Mesenchymal stem cell (in vitro differentiated cells and primary cell): ENCODE measurements around the gene TCAP.

ENCODE experiments used
- DNase-seq: peaks from one replicate; pipeline ENCODE4 v3.0.0-alpha.2; 2013
- H2AFZ ChIP-seq: one replicate; pipeline ENCODE4 v1.6.1; 2013; ENCODE audit warnings: low read depth, mild to moderate bottlenecking, control low read depth, inconsistent platforms, low read length, moderate library complexity
- H2AK5ac ChIP-seq: 2 replicates; pipeline ENCODE4 v1.6.1; 2013; ENCODE audit warnings: low read length, moderate library complexity, mild to moderate bottlenecking, inconsistent platforms; ENCODE audit not compliant: severe bottlenecking
- H2BK120ac ChIP-seq: one replicate; pipeline ENCODE4 v1.6.1; 2013; ENCODE audit warnings: low read depth, mild to moderate bottlenecking, inconsistent platforms, low read length, moderate library complexity
- H2BK12ac ChIP-seq, 2 experiments: one replicate each; pipeline ENCODE4 v1.6.1; 2013; ENCODE audit warnings: inconsistent platforms in 2 of 2, low read length in 2 of 2, mild to moderate bottlenecking in 2 of 2, moderate library complexity in 2 of 2, control low read depth in 1 of 2
- H2BK15ac ChIP-seq: one replicate; pipeline ENCODE4 v1.6.1; 2013; ENCODE audit warnings: mild to moderate bottlenecking, low read depth, inconsistent platforms; ENCODE audit not compliant: poor library complexity, severe bottlenecking
- H2BK5ac ChIP-seq: 2 replicates; pipeline ENCODE4 v1.6.1; 2013; ENCODE audit warnings: low read depth, mild to moderate bottlenecking, low read length, control low read depth, inconsistent platforms; ENCODE audit not compliant: poor library complexity, severe bottlenecking
- H3K14ac ChIP-seq, 2 experiments: one replicate each; pipeline ENCODE4 v1.6.1; 2013; ENCODE audit warnings: inconsistent platforms in 2 of 2, low read length in 2 of 2, control low read depth in 1 of 2, mild to moderate bottlenecking in 1 of 2, moderate library complexity in 1 of 2
- H3K18ac ChIP-seq, 2 experiments: one replicate each; pipeline ENCODE4 v1.6.1; 2013; ENCODE audit warnings: inconsistent platforms in 2 of 2, low read length in 2 of 2, control low read depth in 1 of 2, low read depth in 1 of 2, mild to moderate bottlenecking in 1 of 2
- H3K23ac ChIP-seq, 2 experiments: one replicate each; pipeline ENCODE4 v1.6.1; 2013; ENCODE audit warnings: inconsistent platforms in 2 of 2, low read length in 2 of 2, mild to moderate bottlenecking in 2 of 2, moderate library complexity in 2 of 2, control low read depth in 1 of 2
- H3K27ac ChIP-seq: 2 replicates; pipeline ENCODE4 v1.5.1; 2013; ENCODE audit warnings: mild to moderate bottlenecking, moderate library complexity, low read length, control low read depth, inconsistent platforms; ENCODE audit not compliant: poor library complexity, severe bottlenecking
- H3K27me3 ChIP-seq, 2 experiments: 2 replicates each; pipeline versions ENCODE4 v1.6.1 to v1.7.0; 2013; ENCODE audit warnings: low read length in 2 of 2, mild to moderate bottlenecking in 2 of 2, moderate library complexity in 2 of 2, control low read depth in 1 of 2, inconsistent platforms in 1 of 2; ENCODE audit not compliant: control insufficient read depth in 1 of 2, insufficient read depth in 1 of 2
- H3K36me3 ChIP-seq, 2 experiments: 2 replicates each; pipeline versions ENCODE4 v1.6.1 to v1.7.0; 2013; ENCODE audit warnings: low read length in 2 of 2, control low read depth in 1 of 2, inconsistent platforms in 1 of 2, low read depth in 1 of 2, mild to moderate bottlenecking in 1 of 2; ENCODE audit not compliant: insufficient read depth in 2 of 2, control insufficient read depth in 1 of 2
- H3K4ac ChIP-seq, 2 experiments: one replicate each; pipeline ENCODE4 v1.6.1; 2013; ENCODE audit warnings: inconsistent platforms in 2 of 2, low read length in 2 of 2, mild to moderate bottlenecking in 2 of 2, moderate library complexity in 2 of 2, control low read depth in 1 of 2, low read depth in 1 of 2
- H3K4me1 ChIP-seq: 2 replicates; pipeline ENCODE4 v1.6.1; 2013; ENCODE audit warnings: low read depth, low read length, control low read depth; ENCODE audit not compliant: control insufficient read depth, insufficient read depth
- H3K4me2 ChIP-seq: 2 replicates; pipeline ENCODE4 v1.6.1; 2013; ENCODE audit warnings: low read length, mild to moderate bottlenecking, inconsistent platforms; ENCODE audit not compliant: poor library complexity, severe bottlenecking
- H3K4me3 ChIP-seq, 2 experiments: 2 replicates each; pipeline versions ENCODE4 v1.5.1 to v1.7.0; 2013; ENCODE audit warnings: low read length in 2 of 2, mild to moderate bottlenecking in 2 of 2, control low read depth in 1 of 2, low read depth in 1 of 2; ENCODE audit not compliant: insufficient read depth in 1 of 2
- H3K79me1 ChIP-seq: replicated peaks from 2 replicates; pipeline ENCODE4 v1.6.1; 2013; ENCODE audit warnings: mild to moderate bottlenecking, control low read depth, low read length, inconsistent platforms; ENCODE audit not compliant: poor library complexity, severe bottlenecking
- H3K9ac ChIP-seq: 2 replicates; pipeline ENCODE4 v1.7.0; 2013; ENCODE audit warnings: mild to moderate bottlenecking, low read length, moderate library complexity
- H3K9me3 ChIP-seq: 2 replicates; pipeline ENCODE4 v1.7.0; 2013; ENCODE audit warnings: mild to moderate bottlenecking, low read length; ENCODE audit not compliant: control insufficient read depth
- H4K8ac ChIP-seq: one replicate; pipeline ENCODE4 v1.6.1; 2013; ENCODE audit warnings: inconsistent platforms, mild to moderate bottlenecking, low read length, moderate library complexity
- H4K91ac ChIP-seq: one replicate; pipeline ENCODE4 v1.6.1; 2013; ENCODE audit warnings: mild to moderate bottlenecking, low read length, inconsistent platforms
- WGBS: methylation state at CpG from one replicate; pipeline ENCODE4 v1.1.7; 2013; ENCODE audit warnings: mixed read lengths; 5-methylcytosine and 5-hydroxymethylcytosine counted together

Gene TCAP

DNA sequence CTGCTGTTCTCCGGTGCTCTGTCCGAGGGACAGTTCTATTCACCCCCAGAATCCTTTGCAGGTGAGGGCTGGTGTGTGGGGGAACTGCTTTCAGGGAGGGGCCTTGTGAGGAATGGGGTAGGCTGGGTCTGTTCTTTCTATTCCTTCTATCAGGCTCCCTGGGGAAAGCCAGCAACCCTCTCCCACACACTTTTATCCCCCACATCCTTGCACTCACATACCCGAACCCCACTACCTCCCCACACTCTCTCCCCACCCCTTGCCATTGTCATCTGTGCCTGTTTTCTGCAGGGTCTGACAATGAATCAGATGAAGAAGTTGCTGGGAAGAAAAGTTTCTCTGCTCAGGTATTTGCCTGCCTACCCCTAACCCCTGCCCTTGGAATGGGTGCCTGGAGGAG, 6.4 kb upstream of the TCAP start:
- Histone ChIP-seq H2AK5ac (no peak overlapping the region), H4K8ac (no peak overlapping the region), H3K14ac (no peak overlapping the region), H3K4me3 (no peak overlapping the region), H2BK15ac (no peak overlapping the region), H3K79me1 (peaks cover 27% of the 10 kb centered on the region), H3K18ac (no peak overlapping the region), H2BK120ac (no peak overlapping the region), H3K27ac (no peak overlapping the region), H3K4me2 (no peak overlapping the region), H3K23ac (no peak overlapping the region), H3K9me3 (no peaks in the 10 kb centered on the region), H3K36me3 (peaks cover 42 to 83% of the 10 kb centered on the region in 2 experiments), H3K4me1 (peaks cover 42% of the 10 kb centered on the region), H3K9ac (no peak overlapping the region), H2AFZ (no peak overlapping the region), H3K27me3 (no peaks in the 10 kb centered on the region), H4K91ac (no peak overlapping the region), H2BK12ac (no peak overlapping the region), H2BK5ac (no peak overlapping the region), H3K4ac (no peak overlapping the region)
- 100% methylated on average over 1 of the region's 3 CpGs for WGBS
- DNase-seq: no peak

DNA sequence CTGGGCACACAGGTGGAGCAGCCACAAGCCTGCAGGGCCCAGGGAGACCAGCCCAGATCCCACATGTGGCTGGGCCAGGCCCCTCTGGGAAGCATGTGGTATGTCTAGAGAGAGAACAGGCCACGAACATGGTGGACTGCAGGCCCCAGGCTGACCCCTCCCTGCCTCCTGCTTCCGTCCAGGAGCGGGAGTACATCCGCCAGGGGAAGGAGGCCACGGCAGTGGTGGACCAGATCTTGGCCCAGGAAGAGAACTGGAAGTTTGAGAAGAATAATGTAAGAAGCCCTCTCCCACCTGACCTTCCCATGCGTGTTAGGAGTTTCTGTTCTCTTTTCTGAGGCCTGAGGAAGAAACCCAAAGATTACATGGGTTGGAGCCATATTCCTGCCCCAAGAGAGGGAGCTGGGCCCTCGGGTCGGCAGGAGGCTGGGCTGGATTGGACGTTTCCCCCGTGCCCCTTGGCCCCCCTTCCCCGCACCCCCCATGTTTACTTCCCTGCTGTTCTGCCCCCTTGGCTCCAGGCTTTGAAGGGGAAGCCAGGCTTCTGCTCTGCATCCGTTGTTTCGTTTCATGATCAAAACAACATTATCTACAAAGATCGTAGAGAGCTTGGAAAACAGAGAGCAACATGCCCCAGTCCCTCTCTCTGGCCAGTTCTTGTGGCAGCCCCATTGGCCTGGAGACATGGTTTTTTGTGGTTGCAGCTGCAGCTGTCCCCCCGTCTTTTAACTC, 5.7 kb upstream of the TCAP start:
- no peak overlapping the region for H2AFZ ChIP-seq
- H3K4ac ChIP-seq: no peak overlapping the region
- peaks cover 49% of the 10 kb centered on the region for H3K4me1 ChIP-seq
- no peaks in the 10 kb centered on the region for H3K9me3 ChIP-seq
- no peak overlapping the region for H3K18ac ChIP-seq
- H3K36me3 ChIP-seq: peaks cover 42 to 78% of the 10 kb centered on the region in 2 experiments
- no peak overlapping the region for H3K14ac ChIP-seq
- H4K91ac ChIP-seq: no peak overlapping the region
- no peaks in the 10 kb centered on the region for H3K27me3 ChIP-seq
- no peak overlapping the region for H3K27ac ChIP-seq
- no peak overlapping the region for H2BK5ac ChIP-seq
- WGBS: 85% methylated on average over 14 of the region's 15 CpGs
- no peak overlapping the region for H2BK12ac ChIP-seq
- no peak for DNase-seq
- H3K23ac ChIP-seq: no peak overlapping the region
- H3K9ac ChIP-seq: no peak overlapping the region
- no peak overlapping the region for H3K4me3 ChIP-seq
- peak overlapping the region; percentile 32 for H4K8ac ChIP-seq
- H3K79me1 ChIP-seq: peaks cover 21% of the 10 kb centered on the region
- H2BK120ac ChIP-seq: no peak overlapping the region
- no peak overlapping the region for H2BK15ac ChIP-seq
- no peak overlapping the region for H2AK5ac ChIP-seq
- H3K4me2 ChIP-seq: no peak overlapping the region

DNA sequence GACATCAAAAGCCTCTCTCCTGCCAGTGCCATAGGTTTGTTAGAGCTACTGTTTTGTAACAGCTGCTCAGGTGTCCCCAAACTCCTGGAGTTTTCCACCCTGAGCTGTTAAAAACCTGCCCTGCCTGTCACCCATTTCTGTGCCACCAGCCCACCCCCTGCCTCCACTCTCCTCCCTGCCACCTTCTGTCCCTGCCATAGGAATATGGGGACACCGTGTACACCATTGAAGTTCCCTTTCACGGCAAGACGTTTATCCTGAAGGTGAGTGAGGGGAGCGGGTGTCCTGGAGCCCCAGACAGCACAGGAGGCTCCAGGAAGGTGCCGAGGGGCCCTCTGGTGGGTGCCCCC, 5.2 kb upstream of the TCAP start:
- peaks cover 0 to 5% of the 10 kb centered on the region in 2 experiments for H3K27me3 ChIP-seq
- H3K9me3 ChIP-seq: no peaks in the 10 kb centered on the region
- H2BK120ac ChIP-seq: no peak overlapping the region
- no peak overlapping the region for H2AK5ac ChIP-seq
- no peak overlapping the region for H3K27ac ChIP-seq
- no peak overlapping the region for H4K8ac ChIP-seq
- no peak overlapping the region for H4K91ac ChIP-seq
- peaks cover 55% of the 10 kb centered on the region for H3K4me1 ChIP-seq
- peaks cover 39 to 75% of the 10 kb centered on the region in 2 experiments for H3K36me3 ChIP-seq
- no peak overlapping the region for H3K9ac ChIP-seq
- H3K4me2 ChIP-seq: no peak overlapping the region
- no peak overlapping the region for H3K14ac ChIP-seq
- peaks cover 18% of the 10 kb centered on the region for H3K79me1 ChIP-seq
- no peak for DNase-seq
- WGBS: 96% methylated on average over 5 of the region's 5 CpGs
- no peak overlapping the region for H3K23ac ChIP-seq
- H3K4ac ChIP-seq: no peak overlapping the region
- no peak overlapping the region for H2BK15ac ChIP-seq
- H2BK5ac ChIP-seq: no peak overlapping the region
- no peak overlapping the region for H2AFZ ChIP-seq
- H2BK12ac ChIP-seq: no peak overlapping the region
- H3K4me3 ChIP-seq: no peak overlapping the region
- no peak overlapping the region for H3K18ac ChIP-seq

DNA sequence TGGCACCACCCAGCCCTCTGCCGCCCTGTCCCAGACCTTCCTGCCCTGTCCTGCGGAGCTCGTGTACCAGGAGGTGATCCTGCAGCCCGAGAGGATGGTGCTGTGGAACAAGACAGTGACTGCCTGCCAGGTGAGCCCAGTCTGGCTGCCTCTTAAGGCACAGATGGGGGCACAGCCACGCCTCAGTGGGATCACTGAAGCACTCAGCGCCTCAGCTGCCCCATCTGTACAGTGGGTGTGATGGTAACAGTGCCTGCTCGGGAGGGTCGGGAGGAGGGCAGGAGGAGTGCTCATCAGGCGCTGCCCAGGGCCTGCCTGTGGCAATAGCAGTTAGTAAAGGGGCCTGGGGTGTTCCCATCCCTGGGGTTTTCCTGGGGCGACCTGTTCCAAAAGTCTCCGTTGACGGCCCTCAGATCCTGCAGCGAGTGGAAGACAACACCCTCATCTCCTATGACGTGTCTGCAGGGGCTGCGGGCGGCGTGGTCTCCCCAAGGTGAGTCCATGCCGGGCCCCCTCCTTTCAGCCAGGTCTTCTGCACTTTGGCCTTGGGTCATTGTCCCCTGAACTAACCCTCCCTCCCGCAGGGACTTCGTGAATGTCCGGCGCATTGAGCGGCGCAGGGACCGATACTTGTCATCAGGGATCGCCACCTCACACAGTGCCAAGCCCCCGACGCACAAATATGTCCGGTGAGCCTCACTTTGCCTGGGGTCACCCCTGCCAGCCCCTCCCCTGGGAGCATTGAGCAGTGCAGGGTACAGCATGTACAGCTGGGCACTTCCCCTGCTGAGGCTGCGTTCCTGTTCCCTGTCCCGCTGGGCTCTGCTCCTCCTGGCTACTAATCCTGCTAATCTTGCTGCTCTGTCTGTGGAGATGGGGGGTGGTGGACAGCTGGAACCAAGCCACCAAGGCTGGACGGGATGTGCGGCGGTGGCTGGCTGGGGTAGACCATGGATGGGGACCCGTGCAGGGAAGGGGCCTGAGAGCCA, 4.5 kb upstream of the TCAP start:
- peaks cover 0 to 12% of the 10 kb centered on the region in 2 experiments for H3K27me3 ChIP-seq
- no peak overlapping the region for H2BK5ac ChIP-seq
- no peak overlapping the region for H3K4me2 ChIP-seq
- no peak overlapping the region for H3K9ac ChIP-seq
- no peak for DNase-seq
- H2BK12ac ChIP-seq: no peak overlapping the region
- no peak overlapping the region for H2BK120ac ChIP-seq
- no peak overlapping the region for H2BK15ac ChIP-seq
- no peak overlapping the region for H3K4ac ChIP-seq
- H3K14ac ChIP-seq: no peak overlapping the region
- H2AFZ ChIP-seq: no peak overlapping the region
- H3K9me3 ChIP-seq: no peaks in the 10 kb centered on the region
- H3K23ac ChIP-seq: no peak overlapping the region
- H2AK5ac ChIP-seq: no peak overlapping the region
- H4K8ac ChIP-seq: no peak overlapping the region
- H3K4me1 ChIP-seq: peaks cover 62% of the 10 kb centered on the region
- H4K91ac ChIP-seq: no peak overlapping the region
- no peak overlapping the region for H3K27ac ChIP-seq
- H3K79me1 ChIP-seq: peaks cover 16% of the 10 kb centered on the region
- H3K4me3 ChIP-seq: no peak overlapping the region
- 96% methylated on average over 35 of the region's 35 CpGs for WGBS
- no peak overlapping the region for H3K18ac ChIP-seq
- peaks cover 37 to 73% of the 10 kb centered on the region in 2 experiments for H3K36me3 ChIP-seq
